ENCODE results near the gene COL25A1.

DNA sequence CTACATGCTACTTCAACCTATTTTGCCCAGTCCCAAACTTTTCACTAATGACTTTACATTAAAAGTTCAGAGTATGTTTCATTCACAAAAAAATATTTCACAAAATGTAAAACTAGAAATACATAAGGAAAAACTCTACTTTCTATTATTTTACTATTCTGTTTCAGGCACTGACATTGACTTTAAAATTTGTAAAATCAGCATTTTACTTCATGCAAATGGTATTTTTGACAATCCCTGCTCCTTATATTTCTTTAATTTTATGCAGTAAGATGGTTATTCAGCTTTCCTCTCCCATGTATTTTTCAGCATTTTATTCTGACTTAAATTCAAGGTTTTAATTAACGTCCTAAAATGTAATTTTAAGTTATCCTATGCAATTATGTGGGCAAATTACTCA is 178.5 kb downstream of the COL25A1 start:
- TF ChIP-seq REST (IDR thresholded peaks at IDR 0.05; ENCODE audit: low read depth) (no peak), POLR2AphosphoS5 (IDR thresholded peaks at IDR 0.05; ENCODE audit: low read depth, low read length) (no peak), POLR2A (IDR thresholded peaks at IDR 0.05; ENCODE audit: borderline replicate concordance, extremely low read depth, insufficient read depth, insufficient read length) (no peak), EZH2 (IDR thresholded peaks at IDR 0.05) (no peak), ZNF274 (IDR thresholded peaks at IDR 0.05; ENCODE audit: low read depth, low read length) (no peak), SIN3A (IDR thresholded peaks at IDR 0.05; ENCODE audit: low read depth) (no peak), CBX3 (IDR thresholded peaks at IDR 0.05; ENCODE audit: low read depth) (no peak), SP1 (IDR thresholded peaks at IDR 0.05; ENCODE audit: low read depth) (no peak)
- TF ChIP-seq, protein P1, sequence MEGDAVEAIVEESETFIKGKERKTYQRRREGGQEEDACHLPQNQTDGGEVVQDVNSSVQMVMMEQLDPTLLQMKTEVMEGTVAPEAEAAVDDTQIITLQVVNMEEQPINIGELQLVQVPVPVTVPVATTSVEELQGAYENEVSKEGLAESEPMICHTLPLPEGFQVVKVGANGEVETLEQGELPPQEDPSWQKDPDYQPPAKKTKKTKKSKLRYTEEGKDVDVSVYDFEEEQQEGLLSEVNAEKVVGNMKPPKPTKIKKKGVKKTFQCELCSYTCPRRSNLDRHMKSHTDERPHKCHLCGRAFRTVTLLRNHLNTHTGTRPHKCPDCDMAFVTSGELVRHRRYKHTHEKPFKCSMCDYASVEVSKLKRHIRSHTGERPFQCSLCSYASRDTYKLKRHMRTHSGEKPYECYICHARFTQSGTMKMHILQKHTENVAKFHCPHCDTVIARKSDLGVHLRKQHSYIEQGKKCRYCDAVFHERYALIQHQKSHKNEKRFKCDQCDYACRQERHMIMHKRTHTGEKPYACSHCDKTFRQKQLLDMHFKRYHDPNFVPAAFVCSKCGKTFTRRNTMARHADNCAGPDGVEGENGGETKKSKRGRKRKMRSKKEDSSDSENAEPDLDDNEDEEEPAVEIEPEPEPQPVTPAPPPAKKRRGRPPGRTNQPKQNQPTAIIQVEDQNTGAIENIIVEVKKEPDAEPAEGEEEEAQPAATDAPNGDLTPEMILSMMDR (IDR thresholded peaks at IDR 0.05 in 2 of 3, conservative IDR thresholded peaks at IDR 0.05 in 1 of 3; ENCODE audit: borderline replicate concordance in 1 of 3, insufficient read depth in 1 of 3, low read depth in 2 of 3, low read length in 2 of 3), result no peak
